NCI-H2029 treated with DMSO at 0.1 percent for 48 hours (cell line): ENCODE measurements around the gene FGGY.
"Not testable (repeated sequence)": the region's sequence is repeated elsewhere in the genome, so short reads cannot be mapped to it uniquely, and the experiment has no call there.

ENCODE experiments used
- DNase-seq: peaks from one replicate; lab custom pipeline; 2025; lab: John Stamatoyannopoulos, UW

FGGY gene

GRCh38 chr1:59511476-59512465 is 214.9 kb downstream of the FGGY start:
- DNase-seq, result no peak

GRCh38 chr1:59512702-59513101 is 215.8 kb downstream of the FGGY start:
- DNase-seq, result no peak

GRCh38 chr1:59514061-59514909 is 217.4 kb downstream of the FGGY start:
- DNase-seq, result no peak

GRCh38 chr1:59516881-59517280 is 220.0 kb downstream of the FGGY start:
- DNase-seq, result no peak

- DNase-seq, result no peak
Measured at GRCh38 chr1:59520194-59520593, 223.3 kb downstream of the FGGY start.

- DNase-seq, result no peak
Measured at GRCh38 chr1:59520827-59521418, 224.0 kb downstream of the FGGY start.

GRCh38 chr1:59521456-59521855 is 224.6 kb downstream of the FGGY start:
- DNase-seq, result no peak

- DNase-seq, result peak; percentile 37
Measured at GRCh38 chr1:59522925-59523505, 226.1 kb downstream of the FGGY start.

- DNase-seq, result no peak
Measured at GRCh38 chr1:59523745-59524450, 227.0 kb downstream of the FGGY start.

- DNase-seq, result no peak
Measured at GRCh38 chr1:59526240-59526639, 229.3 kb downstream of the FGGY start.

- DNase-seq, result no peak
Measured at GRCh38 chr1:59528471-59528870, 231.6 kb downstream of the FGGY start.

GRCh38 chr1:59528900-59529299 is 232.0 kb downstream of the FGGY start:
- no peak for DNase-seq

- no peak for DNase-seq
Measured at GRCh38 chr1:59530119-59530518, 233.2 kb downstream of the FGGY start.

GRCh38 chr1:59532102-59532501 is 235.2 kb downstream of the FGGY start:
- no peak for DNase-seq

- not testable (repeated sequence) for DNase-seq
Measured at GRCh38 chr1:59538476-59538875, 241.6 kb downstream of the FGGY start.

GRCh38 chr1:59539961-59540681 is 243.2 kb downstream of the FGGY start:
- DNase-seq, result no peak

GRCh38 chr1:59541161-59541560 is 244.3 kb downstream of the FGGY start:
- peak; percentile 19 for DNase-seq

GRCh38 chr1:59541891-59542290 is 245.0 kb downstream of the FGGY start:
- DNase-seq, result peak; percentile 69

GRCh38 chr1:59543211-59543668 is 246.3 kb downstream of the FGGY start:
- DNase-seq, result no peak

GRCh38 chr1:59544615-59545293 is 247.9 kb downstream of the FGGY start:
- DNase-seq, result no peak
